Astrocyte (in vitro differentiated cells and primary cell): ENCODE measurements around the gene MXRA8.

Experiments used
- EZH2 ChIP-seq: IDR thresholded peaks from 2 replicates; pipeline ENCODE4 v1.6.1; 2012; ENCODE audit warnings: mild to moderate bottlenecking, low read length, inconsistent platforms; ENCODE audit not compliant: insufficient read depth
- TF ChIP-seq, protein P1 (sequence below): IDR thresholded peaks from 2 replicates; pipeline ENCODE4 v1.5.1; 2011; ENCODE audit warnings: low read depth, mild to moderate bottlenecking, inconsistent platforms, low read length, moderate library complexity; ENCODE audit not compliant: insufficient read depth

DNA sequence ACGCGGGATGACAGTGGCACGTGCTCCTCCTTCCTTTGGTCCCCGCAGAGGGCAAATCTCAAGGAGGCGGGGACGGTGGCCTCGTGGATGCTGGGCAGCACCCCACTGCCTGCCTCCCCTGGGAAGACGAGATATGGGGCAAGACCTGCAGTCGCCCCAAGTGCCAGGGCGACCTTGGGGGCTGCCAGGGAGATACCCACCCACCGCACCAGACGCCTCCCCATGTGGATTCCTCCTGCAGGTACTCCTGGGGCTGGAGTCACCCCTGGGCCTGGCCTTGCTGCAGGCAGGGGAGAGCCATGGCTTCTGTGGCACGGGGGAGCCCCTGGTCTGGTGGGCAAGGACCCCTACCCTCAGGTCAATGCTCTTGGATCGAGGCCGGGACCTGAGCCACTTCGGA is 22.5 kb upstream of the MXRA8 start:
- TF ChIP-seq, protein P1, sequence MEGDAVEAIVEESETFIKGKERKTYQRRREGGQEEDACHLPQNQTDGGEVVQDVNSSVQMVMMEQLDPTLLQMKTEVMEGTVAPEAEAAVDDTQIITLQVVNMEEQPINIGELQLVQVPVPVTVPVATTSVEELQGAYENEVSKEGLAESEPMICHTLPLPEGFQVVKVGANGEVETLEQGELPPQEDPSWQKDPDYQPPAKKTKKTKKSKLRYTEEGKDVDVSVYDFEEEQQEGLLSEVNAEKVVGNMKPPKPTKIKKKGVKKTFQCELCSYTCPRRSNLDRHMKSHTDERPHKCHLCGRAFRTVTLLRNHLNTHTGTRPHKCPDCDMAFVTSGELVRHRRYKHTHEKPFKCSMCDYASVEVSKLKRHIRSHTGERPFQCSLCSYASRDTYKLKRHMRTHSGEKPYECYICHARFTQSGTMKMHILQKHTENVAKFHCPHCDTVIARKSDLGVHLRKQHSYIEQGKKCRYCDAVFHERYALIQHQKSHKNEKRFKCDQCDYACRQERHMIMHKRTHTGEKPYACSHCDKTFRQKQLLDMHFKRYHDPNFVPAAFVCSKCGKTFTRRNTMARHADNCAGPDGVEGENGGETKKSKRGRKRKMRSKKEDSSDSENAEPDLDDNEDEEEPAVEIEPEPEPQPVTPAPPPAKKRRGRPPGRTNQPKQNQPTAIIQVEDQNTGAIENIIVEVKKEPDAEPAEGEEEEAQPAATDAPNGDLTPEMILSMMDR: no peak
- no peak for TF ChIP-seq EZH2
